Parathyroid adenoma (tissue), 2 donors: ENCODE measurements around the gene PARP8.

Source experiments
- H2AFZ ChIP-seq: fragments of 300-600 bp; sonication (generic); one replicate; pipeline ENCODE4 v1.7.0; 2017; ENCODE audit warnings: antibody characterized with exemption, mild to moderate bottlenecking
- H3K27ac ChIP-seq: fragments of 300-600 bp; sonication (generic); one replicate; pipeline ENCODE4 v1.7.0; 2017
- H3K27me3 ChIP-seq: fragments of 300-600 bp; sonication (generic); one replicate; pipeline ENCODE4 v1.7.0; 2017; ENCODE audit warnings: low read length; ENCODE audit not compliant: control insufficient read depth, insufficient read depth
- H3K36me3 ChIP-seq: fragments of 300-600 bp; sonication (generic); one replicate; pipeline ENCODE4 v1.7.0; 2017; ENCODE audit warnings: low read length; ENCODE audit not compliant: control insufficient read depth, insufficient read depth
- H3K4me1 ChIP-seq: fragments of 300-600 bp; sonication (generic); one replicate; pipeline ENCODE4 v1.7.0; 2017; ENCODE audit warnings: control low read depth
- H3K4me2 ChIP-seq: fragments of 300-600 bp; sonication (generic); one replicate; pipeline ENCODE4 v1.7.0; 2017; ENCODE audit warnings: low read length
- H3K4me3 ChIP-seq: fragments of 300-600 bp; sonication (generic); one replicate; pipeline ENCODE4 v1.7.0; 2017; ENCODE audit warnings: low read depth, low read length
- H3K79me2 ChIP-seq: fragments of 300-600 bp; sonication (generic); one replicate; pipeline ENCODE4 v1.7.0; 2017; ENCODE audit warnings: control low read depth
- H3K9ac ChIP-seq: fragments of 300-600 bp; sonication (generic); one replicate; pipeline ENCODE4 v1.7.0; 2017; ENCODE audit warnings: mild to moderate bottlenecking
- H3K9me3 ChIP-seq: fragments of 300-600 bp; sonication (generic); one replicate; pipeline ENCODE4 v1.7.0; 2017; ENCODE audit warnings: low read length; ENCODE audit not compliant: control insufficient read depth
- CTCF ChIP-seq: fragments of 300-600 bp; sonication (generic); IDR thresholded peaks from one replicate; pipeline ENCODE4 v1.7.0; 2017; ENCODE audit warnings: antibody characterized with exemption, mild to moderate bottlenecking
- donor health status: primary hyperparathyroidism.

The PARP8 gene

GRCh38 chr5:50697739-50698138 lies 31.3 kb downstream of the PARP8 start:
- no peaks in the 10 kb centered on the region for H3K9me3 ChIP-seq
- no peak overlapping the region for H2AFZ ChIP-seq
- peaks cover 32% of the 10 kb centered on the region for H3K79me2 ChIP-seq
- H3K4me1 ChIP-seq, result peaks cover 7% of the 10 kb centered on the region
- TF ChIP-seq CTCF, result no peak
- H3K4me3 ChIP-seq, result no peak overlapping the region
- no peaks in the 10 kb centered on the region for H3K27me3 ChIP-seq
- no peak overlapping the region for H3K27ac ChIP-seq
- H3K4me2 ChIP-seq, result no peak overlapping the region
- H3K36me3 ChIP-seq, result no peaks in the 10 kb centered on the region
- no peak overlapping the region for H3K9ac ChIP-seq

- no peak overlapping the region for H3K9ac ChIP-seq
- H3K36me3 ChIP-seq, result no peaks in the 10 kb centered on the region
- no peaks in the 10 kb centered on the region for H3K27me3 ChIP-seq
- no peak for TF ChIP-seq CTCF
- no peak overlapping the region for H3K4me2 ChIP-seq
- peaks cover 46% of the 10 kb centered on the region for H3K79me2 ChIP-seq
- no peak overlapping the region for H3K27ac ChIP-seq
- no peaks in the 10 kb centered on the region for H3K9me3 ChIP-seq
- H2AFZ ChIP-seq, result no peak overlapping the region
- peaks cover 9% of the 10 kb centered on the region for H3K4me1 ChIP-seq
- no peak overlapping the region for H3K4me3 ChIP-seq
Observed at GRCh38 chr5:50699737-50700136, 33.3 kb downstream of the PARP8 start.

DNA sequence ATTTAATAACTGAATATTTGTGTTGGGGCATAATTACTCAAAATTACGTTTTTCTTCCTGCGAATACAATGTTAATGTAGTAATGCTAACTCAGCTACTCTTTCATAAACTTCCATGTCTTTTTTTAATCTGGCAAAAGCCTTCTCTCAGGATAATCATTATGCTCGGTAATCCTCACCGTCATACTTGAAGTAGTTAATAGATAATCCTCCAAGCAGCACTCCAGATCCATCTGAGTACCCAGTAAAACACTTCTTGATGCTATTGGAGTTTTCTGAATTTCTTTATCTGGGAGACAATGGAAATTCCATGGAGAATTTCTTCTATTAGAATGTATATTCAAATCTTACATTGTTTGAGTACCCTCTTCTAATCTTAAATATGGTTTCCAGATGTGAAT lies 34.3 kb downstream of the PARP8 start:
- Histone ChIP-seq H3K9ac (no peak overlapping the region), H3K4me2 (no peak overlapping the region), H3K4me3 (no peak overlapping the region), H2AFZ (no peak overlapping the region), H3K36me3 (no peaks in the 10 kb centered on the region), H3K79me2 (peaks cover 44% of the 10 kb centered on the region), H3K4me1 (peaks cover 9% of the 10 kb centered on the region), H3K9me3 (no peaks in the 10 kb centered on the region), H3K27ac (no peak overlapping the region), H3K27me3 (no peaks in the 10 kb centered on the region)
- no peak for TF ChIP-seq CTCF

DNA sequence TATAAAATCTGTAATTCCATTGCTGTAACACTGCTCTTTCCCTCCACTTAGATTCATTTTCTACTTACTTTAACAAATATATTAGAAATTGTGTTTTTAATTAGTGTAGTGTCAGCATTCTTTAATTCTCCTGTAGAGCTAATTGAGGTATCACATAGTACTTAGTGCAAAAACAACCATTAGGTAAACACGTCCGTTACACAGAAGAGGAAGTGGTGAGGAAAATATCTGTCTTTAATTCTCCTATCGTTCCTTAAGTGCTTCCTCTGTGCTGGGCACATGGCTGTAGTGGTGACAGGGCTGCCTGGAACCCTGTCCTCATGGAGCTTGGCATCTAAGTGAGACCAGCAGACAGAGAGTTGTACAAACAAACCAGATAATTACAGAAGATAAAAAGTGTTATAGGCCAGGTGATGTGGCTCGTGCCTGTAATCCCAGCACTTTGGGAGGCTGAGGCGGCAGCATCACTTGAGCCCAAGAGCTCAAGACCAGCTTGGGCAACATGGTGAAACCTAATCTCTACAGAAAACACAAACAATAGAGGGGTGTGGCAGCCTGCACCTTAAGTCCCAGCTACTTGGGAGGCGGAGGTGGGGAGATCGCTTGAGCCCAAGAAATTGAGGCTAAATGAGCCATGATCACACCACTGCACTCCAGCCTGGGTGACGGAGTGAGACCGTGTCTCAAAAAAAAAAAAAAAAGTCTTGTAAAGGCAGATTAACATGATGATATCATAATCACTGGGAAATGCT lies 36.4 kb downstream of the PARP8 start:
- peaks cover 9% of the 10 kb centered on the region for H3K4me1 ChIP-seq
- H3K9ac ChIP-seq, result no peak overlapping the region
- H3K27ac ChIP-seq, result no peak overlapping the region
- no peaks in the 10 kb centered on the region for H3K27me3 ChIP-seq
- peaks cover 38% of the 10 kb centered on the region for H3K79me2 ChIP-seq
- H2AFZ ChIP-seq, result no peak overlapping the region
- TF ChIP-seq CTCF, result no peak
- H3K4me2 ChIP-seq, result no peak overlapping the region
- no peaks in the 10 kb centered on the region for H3K36me3 ChIP-seq
- no peaks in the 10 kb centered on the region for H3K9me3 ChIP-seq
- no peak overlapping the region for H3K4me3 ChIP-seq

DNA sequence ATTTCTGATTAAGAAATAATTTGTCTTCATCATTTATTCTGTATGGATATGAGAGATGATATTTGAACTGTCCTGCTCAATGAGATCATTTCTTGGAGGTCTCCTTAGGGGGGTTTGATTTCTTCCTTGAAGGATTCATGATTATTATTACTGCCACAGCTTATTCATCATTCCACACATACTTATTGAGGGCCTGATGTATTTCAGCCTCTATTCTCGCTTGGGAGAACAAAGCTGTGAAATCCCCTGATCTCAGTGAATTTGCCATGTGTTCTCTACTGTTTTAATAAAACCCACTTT lies 36.9 kb downstream of the PARP8 start:
- Histone ChIP-seq H3K4me3 (no peak overlapping the region), H2AFZ (no peak overlapping the region), H3K4me2 (no peak overlapping the region), H3K4me1 (peaks cover 13% of the 10 kb centered on the region), H3K9ac (no peak overlapping the region), H3K79me2 (peaks cover 37% of the 10 kb centered on the region), H3K27ac (no peak overlapping the region), H3K27me3 (no peaks in the 10 kb centered on the region), H3K9me3 (no peaks in the 10 kb centered on the region), H3K36me3 (no peaks in the 10 kb centered on the region)
- no peak for TF ChIP-seq CTCF
